K562 (cell line): Measurements from ENCODE around the gene ABCC10. TPM values are rescaled to one million over a fixed set of nuclear protein-coding genes. Genes with fewer than 3 reads are reported as not detected.

ENCODE experiments used
- ATAC-seq: fragments of 200-7000 bp; cut with Tn5 transposase; 3 replicates; pipeline ENCODE4 v1.9.1; 2020; ENCODE audit warnings: moderate library complexity
- BruUV-seq: library from RNA; stranded (reverse); fragments of 400-500 nt; replicated peaks from 2 replicates; lab custom pipeline; 2021; lab: Mats Ljungman, UMichigan
- CTCF ChIA-PET: fragments of 300-600 bp; formaldehyde crosslinking; extraction: SDS; loops from one replicate; lab custom pipeline; 2021; ENCODE audit warnings: low intra/inter-chr PET ratio; lab: Yijun Ruan, JAX
- POLR2A ChIA-PET: fragments of 300-600, 350-650 bp; sonication (Branson Sonifier 250); formaldehyde crosslinking; extraction: SDS; loops from one replicate; lab custom pipeline; 2021; ENCODE audit warnings: antibody characterized with exemption, inconsistent platforms; lab: Yijun Ruan, JAX
- DNase-seq, 4 experiments: peaks; one replicate each; pipeline versions ENCODE4 v3.0.0 to v3.0.0-alpha.2; 2011 to 2018; ENCODE audit warnings: low spot score in 3 of 4, mixed read lengths in 3 of 4; ENCODE audit errors: extremely low read depth in 1 of 4
- FAIRE-seq: peaks from 2 replicates; lab custom pipeline; 2011; peaks lifted over from hg19 to GRCh38; lab: Jason Lieb, UNC
- H2AFZ ChIP-seq: 2 replicates; pipeline ENCODE4 v1.6.0; 2011; ENCODE audit warnings: low read depth, low read length, control low read depth, inconsistent platforms
- H3K27ac ChIP-seq: fragments of 200-600 bp; 3 replicates; pipeline ENCODE4 v1.8.0; 2011; ENCODE audit warnings: low read depth, mild to moderate bottlenecking, control low read depth, inconsistent platforms, low read length, moderate library complexity, mixed read lengths; ENCODE audit errors: extremely low read depth
- H3K27me3 ChIP-seq, 2 experiments: fragments of 300-600 bp in 1 of 2; 2 replicates in 1 of 2; 3 replicates in 1 of 2; pipeline versions ENCODE4 v1.6.0 to v1.8.0; 2011; ENCODE audit warnings: inconsistent platforms in 2 of 2, low read length in 2 of 2, mild to moderate bottlenecking in 1 of 2, mixed read lengths in 1 of 2, moderate library complexity in 1 of 2; ENCODE audit not compliant: control insufficient read depth in 2 of 2, insufficient read depth in 2 of 2
- H3K36me3 ChIP-seq: fragments of 300-600 bp; 3 replicates; pipeline ENCODE4 v1.8.0; 2011; ENCODE audit warnings: mild to moderate bottlenecking, low read length, inconsistent platforms; ENCODE audit not compliant: control insufficient read depth, insufficient read depth
- H3K4me1 ChIP-seq, 2 experiments: fragments of 200-600 bp in 1 of 2; replicated peaks in 1 of 2; 2 replicates in 1 of 2; 3 replicates in 1 of 2; pipeline versions ENCODE4 v1.5.1 to v1.8.0; 2011; ENCODE audit warnings: inconsistent platforms in 2 of 2, low read length in 2 of 2, mild to moderate bottlenecking in 1 of 2, mixed read lengths in 1 of 2, moderate library complexity in 1 of 2; ENCODE audit not compliant: control insufficient read depth in 2 of 2, insufficient read depth in 2 of 2
- H3K4me2 ChIP-seq: 2 replicates; pipeline ENCODE4 v1.6.1; 2011; ENCODE audit warnings: low read length, control low read depth, inconsistent platforms, mixed read lengths; ENCODE audit not compliant: insufficient read depth
- H3K4me3 ChIP-seq: fragments of 200-600 bp; sonication (generic), shearing (Covaris generic); 2 replicates; pipeline ENCODE4 v1.5.1; 2016; ENCODE audit warnings: control low read depth, inconsistent platforms
- H3K79me2 ChIP-seq: fragments of 200-600 bp; 3 replicates; pipeline ENCODE4 v1.8.0; 2011; ENCODE audit warnings: low read length, inconsistent platforms; ENCODE audit not compliant: control insufficient read depth, insufficient read depth
- H3K9ac ChIP-seq, 2 experiments: 2 replicates each; pipeline versions ENCODE4 v1.6.0 to v1.6.1; 2011; ENCODE audit warnings: low read depth in 2 of 2, low read length in 2 of 2, control low read depth in 1 of 2, inconsistent platforms in 1 of 2, mild to moderate bottlenecking in 1 of 2, mixed read lengths in 1 of 2; ENCODE audit not compliant: insufficient read depth in 1 of 2
- H3K9me1 ChIP-seq: one replicate; pipeline ENCODE4 v1.6.0; 2011; ENCODE audit warnings: inconsistent platforms, mild to moderate bottlenecking, low read length, moderate library complexity; ENCODE audit not compliant: control insufficient read depth, insufficient read depth
- H3K9me3 ChIP-seq: replicated peaks from 2 replicates; pipeline ENCODE4 v1.5.1; 2011; ENCODE audit warnings: low read depth, low read length, inconsistent platforms; ENCODE audit not compliant: control insufficient read depth, insufficient read depth
- H4K20me1 ChIP-seq: replicated peaks from 2 replicates; pipeline ENCODE4 v1.6.1; 2011; ENCODE audit warnings: low read length, inconsistent platforms, mixed read lengths; ENCODE audit not compliant: control insufficient read depth, insufficient read depth
- EP400 ChIP-seq: fragments of 450-650 bp; IDR thresholded peaks from 2 replicates; pipeline ENCODE4 v1.6.1; 2017; ENCODE audit warnings: antibody characterized with exemption, mild to moderate bottlenecking, moderate library complexity
- ESRRB ChIP-seq: fragments of 250-450 bp; sonication (Bioruptor Pico); IDR thresholded peaks from 2 replicates; pipeline ENCODE4 v1.5.0; 2020; ENCODE audit warnings: mild to moderate bottlenecking, moderate library complexity, borderline replicate concordance
- KHSRP ChIP-seq: fragments of 450-650 bp; IDR thresholded peaks from 2 replicates; pipeline ENCODE4 v1.6.1; 2017
- MCM2 ChIP-seq: fragments of 450-650 bp; IDR thresholded peaks from 2 replicates; pipeline ENCODE4 v1.6.1; 2017; ENCODE audit warnings: low read depth, mild to moderate bottlenecking
- MCM7 ChIP-seq, 2 experiments: fragments of 450-650 bp; IDR thresholded peaks; 2 replicates each; pipeline ENCODE4 v1.6.1; 2016 to 2018
- MYBL2 ChIP-seq, 2 experiments: fragments of 450-650 bp in 1 of 2; sonication (generic) in 1 of 2; formaldehyde crosslinking in 1 of 2; IDR thresholded peaks; 2 replicates each; pipeline versions ENCODE4 v1.6.1 to v1.8.1; 2017 to 2022; ENCODE audit warnings: borderline replicate concordance in 1 of 2, inconsistent platforms in 1 of 2, low read depth in 1 of 2, mild to moderate bottlenecking in 1 of 2, missing genetic modification reagents in 1 of 2, moderate library complexity in 1 of 2
- SMAD4 ChIP-seq: fragments of 250-450 bp; sonication (Bioruptor Pico); conservative IDR thresholded peaks from 2 replicates; pipeline ENCODE4 v1.8.0; 2021; ENCODE audit warnings: inconsistent platforms, mild to moderate bottlenecking, moderate library complexity
- SRF ChIP-seq, 2 experiments: fragments of 250-450, 450-650 bp in 1 of 2; sonication (Bioruptor Pico) in 1 of 2; sonication (generic) in 1 of 2; formaldehyde crosslinking; IDR thresholded peaks; 2 replicates each; pipeline versions ENCODE4 v1.5.0 to v1.5.1; 2020 to 2022; ENCODE audit warnings: mild to moderate bottlenecking in 1 of 2, missing genetic modification reagents in 1 of 2
- ZBTB17 ChIP-seq: fragments of 450-650 bp; formaldehyde crosslinking; IDR thresholded peaks from 2 replicates; pipeline ENCODE4 v1.4.0; 2020; ENCODE audit warnings: mild to moderate bottlenecking
- ZNF232 ChIP-seq: sonication (generic); formaldehyde crosslinking; IDR thresholded peaks from 2 replicates; pipeline ENCODE4 v1.8.0; 2022; ENCODE audit warnings: mild to moderate bottlenecking, missing genetic modification reagents
- ZNF274 ChIP-seq: IDR thresholded peaks from 2 replicates; pipeline ENCODE4 v1.6.1; 2011; ENCODE audit warnings: low read depth, mild to moderate bottlenecking, low read length, moderate library complexity, borderline replicate concordance
- ZNF507 ChIP-seq: conservative IDR thresholded peaks from 2 replicates; pipeline ENCODE4 v1.6.1; 2017; ENCODE audit warnings: missing genetic modification characterization, missing compliant biosample characterization
- WGBS: fragments of 100-300 bp; shearing (Covaris generic); methylation state at CpG from one replicate; pipeline ENCODE4 v1.1.6; 2016; ENCODE audit warnings: low coverage, mixed read lengths; ENCODE audit not compliant: insufficient coverage; ENCODE audit errors: missing lambda C conversion rate; 5-methylcytosine and 5-hydroxymethylcytosine counted together
- in situ Hi-C: fragments of 300-500 bp; cut with MboI; formaldehyde crosslinking; loops from 4 replicates; pipeline ENCODE4 v1.15.0; 2018; ENCODE audit warnings: inconsistent platforms, mixed read lengths
- intact Hi-C: fragments of 100-400 bp; cut with micrococcal nuclease; formaldehyde crosslinking; loops from 2 replicates; pipeline ENCODE4 v1.14.2; 2022
- polyA plus RNA-seq, 8 experiments: library from polyadenylated mRNA; depleted of rRNA in 4 of 8; stranded (reverse) in 5 of 8; unstranded in 3 of 8; fragments of >200 nt; fragmentation: Nextera tagmentation in 2 of 8; fragmentation: Illumina TruSeq in 1 of 8; extraction: Ambion mirVana in 2 of 8; extraction: Trizol in 1 of 8; gene quantifications; 2 replicates each; pipeline versions ENCODE4 v1.2.1 to v1.2.3, GENCODE V29; 2011 to 2014; ENCODE audit warnings: inconsistent platforms in 1 of 8, missing spikeins in 1 of 8
- total RNA-seq, 7 experiments: library from RNA; depleted of rRNA in 6 of 7; stranded (reverse); fragments of >200 nt in 6 of 7; fragmentation: Illumina TruSeq in 2 of 7; extraction: Trizol in 2 of 7; gene quantifications; 2 replicates each; pipeline versions ENCODE4 v1.2.1 to v1.2.3, GENCODE V29; 2011 to 2021; ENCODE audit warnings: low replicate concordance in 1 of 7
- TF ChIP-seq, protein P1 (sequence below): IDR thresholded peaks from 2 replicates; pipeline ENCODE4 v1.6.1; 2011; ENCODE audit not compliant: insufficient read length; ENCODE audit errors: extremely low read depth
- TF ChIP-seq, protein P2 (sequence below): fragments of 200-800 bp; sonication (Bioruptor generic); IDR thresholded peaks from 2 replicates; pipeline ENCODE4 v1.6.1; 2017; ENCODE audit warnings: missing genetic modification characterization, missing compliant biosample characterization
- TF ChIP-seq, protein P3 (sequence below): sonication (generic); formaldehyde crosslinking; IDR thresholded peaks from 2 replicates; pipeline ENCODE4 v1.8.0; 2022; ENCODE audit warnings: missing genetic modification reagents, mild to moderate bottlenecking, borderline replicate concordance

The ABCC10 gene
- total and polyA plus RNA-seq, 9 of the 15 experiments (the other 6 are each of a cell fraction or from before 2014, with no cell fraction given): 2.4 to 29.1 (median 13.7) TPM

DNA sequence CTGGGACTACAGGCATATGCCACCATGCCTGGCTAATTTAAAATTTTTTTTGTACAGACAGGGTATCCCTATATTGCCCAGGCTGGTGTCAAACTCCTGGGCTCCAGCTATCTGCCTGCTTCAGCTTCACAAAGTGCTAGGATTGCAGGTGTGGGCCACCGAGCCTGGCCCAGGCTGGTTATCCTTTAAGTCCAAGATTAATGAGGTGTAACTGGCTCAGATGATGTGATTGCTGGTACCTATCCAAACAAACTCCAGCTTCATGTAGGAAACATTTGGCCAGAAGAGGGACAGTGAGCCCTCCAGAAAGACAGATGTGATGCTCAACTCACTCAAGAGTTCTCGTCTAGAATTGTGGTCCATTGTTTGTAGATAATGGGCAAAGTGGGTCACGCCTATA, 48.7 kb upstream of the ABCC10 start:
- Histone ChIP-seq H3K36me3 (no peaks in the 10 kb centered on the region), H3K9ac (no peak overlapping the region), H3K9me1 (no peaks in the 10 kb centered on the region), H3K79me2 (no peaks in the 10 kb centered on the region), H3K27me3 (peaks cover 18% of the 10 kb centered on the region in 2 experiments; a peak in 4 of 5 replicates), H4K20me1 (no peaks in the 10 kb centered on the region), H3K9me3 (no peaks in the 10 kb centered on the region), H3K4me2 (no peak overlapping the region), H3K4me1 (no peaks in the 10 kb centered on the region; a peak in 2 of 5 replicates), H3K4me3 (no peak overlapping the region), H2AFZ (no peak overlapping the region), H3K27ac (no peak overlapping the region)
- 2% methylated on average over 3 of the region's 3 CpGs for WGBS
- BruUV-seq: no TSS peak
- ATAC-seq: no peak
- in situ Hi-C loops (no loop called here), intact Hi-C loops (no loop called here)
- no peak for FAIRE-seq
- no peak for DNase-seq
- no peak for TF ChIP-seq MYBL2 (IDR thresholded peaks at IDR 0.05; ENCODE audit: low read depth)
- TF ChIP-seq MYBL2 (CRISPR knock-in tag; IDR thresholded peaks at IDR 0.05; ENCODE audit: borderline replicate concordance): no peak
- TF ChIP-seq SMAD4 (CRISPR knock-in tag): no peak
- TF ChIP-seq MCM7 (IDR thresholded peaks at IDR 0.05): no peak
- TF ChIP-seq, protein P1, sequence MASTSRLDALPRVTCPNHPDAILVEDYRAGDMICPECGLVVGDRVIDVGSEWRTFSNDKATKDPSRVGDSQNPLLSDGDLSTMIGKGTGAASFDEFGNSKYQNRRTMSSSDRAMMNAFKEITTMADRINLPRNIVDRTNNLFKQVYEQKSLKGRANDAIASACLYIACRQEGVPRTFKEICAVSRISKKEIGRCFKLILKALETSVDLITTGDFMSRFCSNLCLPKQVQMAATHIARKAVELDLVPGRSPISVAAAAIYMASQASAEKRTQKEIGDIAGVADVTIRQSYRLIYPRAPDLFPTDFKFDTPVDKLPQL: no peak
- TF ChIP-seq ZNF507: no peak
- no peak for TF ChIP-seq EP400
- TF ChIP-seq ZNF232 (CRISPR knock-in tag): no peak
- no peak for TF ChIP-seq MCM2
- TF ChIP-seq ZBTB17 (CRISPR knock-in tag): no peak
- TF ChIP-seq, protein P2, sequence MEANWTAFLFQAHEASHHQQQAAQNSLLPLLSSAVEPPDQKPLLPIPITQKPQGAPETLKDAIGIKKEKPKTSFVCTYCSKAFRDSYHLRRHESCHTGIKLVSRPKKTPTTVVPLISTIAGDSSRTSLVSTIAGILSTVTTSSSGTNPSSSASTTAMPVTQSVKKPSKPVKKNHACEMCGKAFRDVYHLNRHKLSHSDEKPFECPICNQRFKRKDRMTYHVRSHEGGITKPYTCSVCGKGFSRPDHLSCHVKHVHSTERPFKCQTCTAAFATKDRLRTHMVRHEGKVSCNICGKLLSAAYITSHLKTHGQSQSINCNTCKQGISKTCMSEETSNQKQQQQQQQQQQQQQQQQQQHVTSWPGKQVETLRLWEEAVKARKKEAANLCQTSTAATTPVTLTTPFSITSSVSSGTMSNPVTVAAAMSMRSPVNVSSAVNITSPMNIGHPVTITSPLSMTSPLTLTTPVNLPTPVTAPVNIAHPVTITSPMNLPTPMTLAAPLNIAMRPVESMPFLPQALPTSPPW (CRISPR knock-in tag): no peak
- TF ChIP-seq KHSRP: no peak
- TF ChIP-seq ESRRB (CRISPR knock-in tag): no peak
- TF ChIP-seq ZNF274: no peak
- TF ChIP-seq, protein P3, sequence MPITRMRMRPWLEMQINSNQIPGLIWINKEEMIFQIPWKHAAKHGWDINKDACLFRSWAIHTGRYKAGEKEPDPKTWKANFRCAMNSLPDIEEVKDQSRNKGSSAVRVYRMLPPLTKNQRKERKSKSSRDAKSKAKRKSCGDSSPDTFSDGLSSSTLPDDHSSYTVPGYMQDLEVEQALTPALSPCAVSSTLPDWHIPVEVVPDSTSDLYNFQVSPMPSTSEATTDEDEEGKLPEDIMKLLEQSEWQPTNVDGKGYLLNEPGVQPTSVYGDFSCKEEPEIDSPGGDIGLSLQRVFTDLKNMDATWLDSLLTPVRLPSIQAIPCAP (CRISPR knock-in tag): no peak
- no peak for TF ChIP-seq SRF (CRISPR knock-in tag; IDR thresholded peaks at IDR 0.05)
- CTCF ChIA-PET: no interaction called here
- POLR2A ChIA-PET: interaction anchor here (1.1 to 4.4 kb wide), 4 partner anchors 10 to 133 kb away, joined by 3 to 18 read pairs (median 8); partner anchors contain the start of gene ZNF318
